Activated naive CD4-positive, alpha-beta T cell treated with anti-CD3 and anti-CD28 coated beads, Interleukin-2, amount 10 ng/mL, durations not matched to agents 7 days and 5 days (primary cell): ENCODE results near the gene MEAK7.

Experiments used
- CTCF ChIA-PET: fragments of 350-600 bp; sonication (Branson Sonifier 250); formaldehyde crosslinking; loops from one replicate; lab custom pipeline; 2021; ENCODE audit warnings: antibody characterized with exemption; lab: Charles Lee
- DNase-seq: peaks from one replicate; pipeline ENCODE4 v3.0.0-alpha.2; 2020
- H3K27ac Mint-ChIP-seq: one replicate; pipeline ENCODE4 v1.8.0; 2021; ENCODE audit warnings: mild to moderate bottlenecking, moderate library complexity, mixed read lengths
- H3K27me3 Mint-ChIP-seq: one replicate; pipeline ENCODE4 v1.8.0; 2021; ENCODE audit warnings: mild to moderate bottlenecking, mixed read lengths
- H3K36me3 Mint-ChIP-seq: one replicate; pipeline ENCODE4 v1.8.0; 2021; ENCODE audit warnings: mixed read lengths
- H3K4me1 Mint-ChIP-seq: one replicate; pipeline ENCODE4 v1.8.0; 2021; ENCODE audit warnings: mixed read lengths
- H3K4me3 Mint-ChIP-seq: one replicate; pipeline ENCODE4 v1.8.0; 2021; ENCODE audit warnings: mild to moderate bottlenecking, moderate library complexity, mixed read lengths
- H3K9me3 Mint-ChIP-seq: one replicate; pipeline ENCODE4 v1.8.0; 2021; ENCODE audit warnings: mixed read lengths

MEAK7 gene

GRCh38 chr16:84458606-84459532, 45.6 kb downstream of the MEAK7 start:
- Mint-ChIP-seq H3K4me1 (peaks cover 11% of the 10 kb centered on the region), H3K27me3 (no peaks in the 10 kb centered on the region), H3K4me3 (no peak overlapping the region), H3K27ac (no peak overlapping the region), H3K36me3 (peaks cover 33% of the 10 kb centered on the region), H3K9me3 (no peaks in the 10 kb centered on the region)
- CTCF ChIA-PET: no interaction called here
- no peak for DNase-seq

- H3K4me1 Mint-ChIP-seq: no peaks in the 10 kb centered on the region
- H3K27ac Mint-ChIP-seq: no peak overlapping the region
- no peaks in the 10 kb centered on the region for H3K27me3 Mint-ChIP-seq
- H3K4me3 Mint-ChIP-seq: no peak overlapping the region
- CTCF ChIA-PET: no interaction called here
- DNase-seq: no peak
- peaks cover 15% of the 10 kb centered on the region for H3K36me3 Mint-ChIP-seq
- H3K9me3 Mint-ChIP-seq: no peaks in the 10 kb centered on the region
Observed at GRCh38 chr16:84455031-84455430, 49.4 kb downstream of the MEAK7 start.
